SK-N-SH treated with all-trans-retinoic acid at 6 μM for 48 hours (cell line): ENCODE results near the gene CCT3.

Experiments
- ATAC-seq: fragments of 200-7000 bp; cut with Tn5 transposase; 3 replicates; pipeline ENCODE4 v1.9.1; 2020; ENCODE audit warnings: mild to moderate bottlenecking, moderate library complexity
- ARNTL ChIP-seq: fragments of 450-650 bp; formaldehyde crosslinking; IDR thresholded peaks from 2 replicates; pipeline ENCODE4 v1.5.0; 2020; ENCODE audit warnings: low read depth, mild to moderate bottlenecking, moderate library complexity, borderline replicate concordance
- BACH2 ChIP-seq: fragments of 250-450 bp; sonication (Bioruptor Pico); IDR thresholded peaks from 2 replicates; pipeline ENCODE4 v1.9.0; 2021; ENCODE audit warnings: mild to moderate bottlenecking, borderline replicate concordance
- CSDC2 ChIP-seq: fragments of 250-450 bp; sonication (Bioruptor Pico); IDR thresholded peaks from 2 replicates; pipeline ENCODE4 v1.5.0; 2020; ENCODE audit warnings: mild to moderate bottlenecking, moderate library complexity
- CSRNP3 ChIP-seq: fragments of 250-450 bp; sonication (Bioruptor Pico); IDR thresholded peaks from 2 replicates; pipeline ENCODE4 v1.5.1; 2021; ENCODE audit warnings: mild to moderate bottlenecking, moderate library complexity
- ESRRG ChIP-seq: fragments of 250-450 bp; sonication (Bioruptor Pico); IDR thresholded peaks from 2 replicates; pipeline ENCODE4 v1.6.1; 2021; ENCODE audit warnings: mild to moderate bottlenecking
- GLIS3 ChIP-seq: fragments of 250-450 bp; sonication (Bioruptor Pico); IDR thresholded peaks from 2 replicates; pipeline ENCODE4 v1.5.0; 2020; ENCODE audit warnings: mild to moderate bottlenecking, moderate library complexity
- ISL1 ChIP-seq: fragments of 250-450 bp; sonication (Bioruptor Pico); IDR thresholded peaks from 2 replicates; pipeline ENCODE4 v2.1.2; 2022; ENCODE audit warnings: mild to moderate bottlenecking, moderate library complexity
- OSR1 ChIP-seq: fragments of 250-450 bp; sonication (Bioruptor Pico); IDR thresholded peaks from 2 replicates; pipeline ENCODE4 v1.8.0; 2022; ENCODE audit warnings: moderate library complexity, mild to moderate bottlenecking, inconsistent platforms
- PATZ1 ChIP-seq: fragments of 250-450 bp; sonication (Bioruptor Pico); IDR thresholded peaks from 2 replicates; pipeline ENCODE4 v1.8.0; 2020; ENCODE audit warnings: mild to moderate bottlenecking, moderate library complexity, borderline replicate concordance
- POU6F1 ChIP-seq: fragments of 250-450 bp; sonication (Bioruptor Pico); IDR thresholded peaks from 2 replicates; pipeline ENCODE4 v1.8.0; 2021; ENCODE audit warnings: low read depth, mild to moderate bottlenecking, moderate library complexity, borderline replicate concordance
- PPARA ChIP-seq: fragments of 250-450 bp; sonication (Bioruptor Pico); IDR thresholded peaks from 2 replicates; pipeline ENCODE4 v1.5.0; 2020; ENCODE audit warnings: mild to moderate bottlenecking, borderline replicate concordance
- RARB ChIP-seq: fragments of 250-450 bp; sonication (Bioruptor Pico); IDR thresholded peaks from 2 replicates; pipeline ENCODE4 v1.8.0; 2021; ENCODE audit warnings: mild to moderate bottlenecking, moderate library complexity
- SNAI2 ChIP-seq: fragments of 250-450 bp; sonication (Bioruptor Pico); IDR thresholded peaks from 2 replicates; pipeline ENCODE4 v1.5.0; 2020; ENCODE audit warnings: mild to moderate bottlenecking, moderate library complexity
- TCF4 ChIP-seq: fragments of 250-450 bp; sonication (Bioruptor Pico); IDR thresholded peaks from 2 replicates; pipeline ENCODE4 v1.8.0; 2021; ENCODE audit warnings: mild to moderate bottlenecking, moderate library complexity, borderline replicate concordance
- TOX ChIP-seq: fragments of 250-450 bp; sonication (Bioruptor Pico); IDR thresholded peaks from 2 replicates; pipeline ENCODE4 v1.8.0; 2021; ENCODE audit warnings: mild to moderate bottlenecking, moderate library complexity, borderline replicate concordance
- TSHZ2 ChIP-seq: fragments of 250-450 bp; sonication (Bioruptor Pico); IDR thresholded peaks from 2 replicates; pipeline ENCODE4 v1.5.0; 2020; ENCODE audit warnings: mild to moderate bottlenecking, moderate library complexity
- ZC3H10 ChIP-seq: fragments of 250-450 bp; sonication (Bioruptor Pico); IDR thresholded peaks from 2 replicates; pipeline ENCODE4 v1.5.1; 2021; ENCODE audit warnings: mild to moderate bottlenecking, moderate library complexity
- ZFP3 ChIP-seq: fragments of 250-450 bp; sonication (Bioruptor Pico); IDR thresholded peaks from 2 replicates; pipeline ENCODE4 v1.5.0; 2020; ENCODE audit warnings: mild to moderate bottlenecking, moderate library complexity
- ZFP30 ChIP-seq: fragments of 450-650 bp; formaldehyde crosslinking; IDR thresholded peaks from 2 replicates; pipeline ENCODE4 v1.5.0; 2022; ENCODE audit warnings: mild to moderate bottlenecking, moderate library complexity
- ZNF565 ChIP-seq: fragments of 450-650 bp; formaldehyde crosslinking; conservative IDR thresholded peaks from 2 replicates; pipeline ENCODE4 v1.5.0; 2020; ENCODE audit warnings: low read depth, mild to moderate bottlenecking, moderate library complexity
- ZNF70 ChIP-seq: fragments of 450-650 bp; formaldehyde crosslinking; IDR thresholded peaks from 2 replicates; pipeline ENCODE4 v1.5.0; 2020; ENCODE audit warnings: mild to moderate bottlenecking, moderate library complexity
- ZNF8 ChIP-seq: fragments of 450-650 bp; formaldehyde crosslinking; IDR thresholded peaks from 2 replicates; pipeline ENCODE4 v1.5.0; 2020; ENCODE audit warnings: mild to moderate bottlenecking, moderate library complexity

CCT3 gene

GRCh38 chr1:156342166-156342955 is 4.3 kb upstream of the CCT3 start:
- no peak for TF ChIP-seq ZFP30 (CRISPR knock-in tag)
- TF ChIP-seq ZNF8 (CRISPR knock-in tag) = no peak
- no peak for TF ChIP-seq ZNF70 (CRISPR knock-in tag)
- TF ChIP-seq GLIS3 (CRISPR knock-in tag) = no peak
- no peak for TF ChIP-seq ZNF565 (CRISPR knock-in tag)
- no peak for TF ChIP-seq PPARA
- no peak for TF ChIP-seq PATZ1
- TF ChIP-seq ZFP3 = no peak
- TF ChIP-seq TSHZ2 = no peak
- TF ChIP-seq BACH2 (CRISPR knock-in tag) = no peak
- no peak for TF ChIP-seq ISL1 (CRISPR knock-in tag)
- TF ChIP-seq CSDC2 (CRISPR knock-in tag) = no peak
- TF ChIP-seq ESRRG = no peak
- no peak for TF ChIP-seq SNAI2 (CRISPR knock-in tag)
- TF ChIP-seq ZC3H10 (CRISPR knock-in tag) = no peak
- no peak for TF ChIP-seq POU6F1 (CRISPR knock-in tag)
- TF ChIP-seq TCF4 (CRISPR knock-in tag) = no peak
- TF ChIP-seq, all 23 proteins: peak for 0
- ATAC-seq = no peak

GRCh38 chr1:156337888-156338179 is 258 bp downstream of the CCT3 start:
- peak; percentile 67 for ATAC-seq
- TF ChIP-seq ZNF565 (CRISPR knock-in tag) = no peak
- no peak for TF ChIP-seq ZNF70 (CRISPR knock-in tag)
- TF ChIP-seq ZC3H10 (CRISPR knock-in tag) = no peak
- TF ChIP-seq TCF4 (CRISPR knock-in tag) = no peak
- TF ChIP-seq OSR1 (CRISPR knock-in tag) = no peak
- TF ChIP-seq ARNTL (CRISPR knock-in tag) = no peak
- TF ChIP-seq TOX = no peak
- no peak for TF ChIP-seq CSDC2 (CRISPR knock-in tag)
- no peak for TF ChIP-seq ZFP30 (CRISPR knock-in tag)
- no peak for TF ChIP-seq BACH2 (CRISPR knock-in tag)
- no peak for TF ChIP-seq ESRRG

- no peak; the same call in 2 of the 3 replicates for ATAC-seq
- no peak for TF ChIP-seq CSRNP3 (CRISPR knock-in tag)
- TF ChIP-seq BACH2 (CRISPR knock-in tag) = no peak
- TF ChIP-seq ARNTL (CRISPR knock-in tag) = no peak
- no peak for TF ChIP-seq TOX
- no peak for TF ChIP-seq RARB
- no peak for TF ChIP-seq ISL1 (CRISPR knock-in tag)
- TF ChIP-seq OSR1 (CRISPR knock-in tag) = no peak
- TF ChIP-seq CSDC2 (CRISPR knock-in tag) = no peak
- no peak for TF ChIP-seq PATZ1
- TF ChIP-seq ZNF70 (CRISPR knock-in tag) = no peak
- no peak for TF ChIP-seq ZFP30 (CRISPR knock-in tag)
- no peak for TF ChIP-seq PPARA
- TF ChIP-seq TSHZ2 = no peak
Measured at GRCh38 chr1:156337052-156337887, 822 bp downstream of the CCT3 start.
